NCI-H1930 (cell line): ENCODE data around the gene HDAC3.
A peak's percentile ranks its signal among the peaks of the same experiment; 100 is the strongest.

ENCODE experiments used
- DNase-seq, 2 experiments: peaks; one replicate each; lab custom pipeline; 2025; lab: John Stamatoyannopoulos, UW

HDAC3 gene

DNA sequence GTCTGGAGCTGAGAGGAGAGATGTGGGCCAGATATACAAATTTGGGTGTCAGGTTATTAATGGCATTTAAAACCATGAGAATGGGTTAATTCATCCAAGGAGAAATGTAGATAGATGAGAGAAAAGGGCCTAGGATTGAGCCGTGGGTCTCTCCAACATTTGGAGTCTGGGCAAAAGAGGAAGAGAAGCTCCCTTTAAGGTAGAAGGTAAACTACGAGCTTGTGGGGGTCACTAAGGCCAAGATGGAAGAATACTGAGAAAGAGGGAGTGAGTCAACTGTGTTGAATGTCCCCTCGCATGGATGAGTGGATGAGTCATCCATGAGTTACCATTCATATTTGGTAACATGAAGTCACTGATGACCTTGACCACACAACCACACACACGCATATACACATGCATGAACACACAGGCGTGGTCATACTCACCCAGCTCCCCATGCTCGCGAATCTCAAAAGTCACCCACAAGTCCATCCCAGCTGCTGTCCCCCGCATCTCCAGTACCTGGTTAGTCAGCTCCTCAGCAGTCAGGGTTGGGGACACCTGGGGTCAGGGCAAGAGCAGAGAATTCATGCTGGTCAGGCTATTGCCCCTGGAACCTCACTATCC is 21.4 kb upstream of the HDAC3 start:
- no peak for DNase-seq

DNA sequence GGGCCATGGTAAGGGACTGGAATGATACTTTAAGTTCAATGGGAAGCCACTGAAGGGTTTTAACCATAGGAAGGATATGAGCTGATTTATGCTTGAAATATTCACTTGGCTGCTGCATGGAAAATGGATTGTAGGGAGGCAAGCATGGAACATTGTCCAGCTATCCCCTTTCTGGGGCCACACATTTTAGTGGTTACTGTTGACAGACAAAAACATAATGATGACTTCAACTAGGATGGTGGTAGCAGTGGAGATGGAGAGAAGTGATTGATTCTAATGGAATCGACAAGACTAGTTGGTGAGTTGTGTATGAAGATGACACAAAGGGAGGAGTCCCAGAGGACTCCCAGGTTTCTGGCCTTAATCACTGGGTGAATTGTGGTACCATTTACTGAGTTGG is 20.8 kb upstream of the HDAC3 start:
- no peak for DNase-seq

DNA sequence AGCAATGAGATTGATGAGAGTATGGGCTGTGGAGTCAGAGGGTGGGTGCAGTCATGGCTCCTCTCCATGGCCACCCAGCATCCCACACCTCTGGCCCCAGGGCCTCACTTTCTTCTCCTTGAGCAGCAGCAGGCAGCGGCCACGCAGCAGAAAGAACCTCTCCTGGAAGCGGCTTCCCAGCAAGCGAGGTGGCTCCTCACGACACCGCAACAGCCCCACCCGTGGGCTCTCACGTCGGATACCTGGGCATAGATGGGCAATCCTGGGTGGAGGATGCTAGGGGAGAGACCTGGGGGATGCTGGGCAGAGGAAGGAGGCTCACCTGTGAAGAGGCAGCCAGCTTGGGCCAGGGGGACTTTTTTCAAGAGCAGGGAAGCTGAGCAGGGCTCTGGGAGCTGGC is 19.7 kb upstream of the HDAC3 start:
- DNase-seq, result no peak

- no peak for DNase-seq
Measured at GRCh38 chr5:141655020-141655419, 18.4 kb upstream of the HDAC3 start.

DNA sequence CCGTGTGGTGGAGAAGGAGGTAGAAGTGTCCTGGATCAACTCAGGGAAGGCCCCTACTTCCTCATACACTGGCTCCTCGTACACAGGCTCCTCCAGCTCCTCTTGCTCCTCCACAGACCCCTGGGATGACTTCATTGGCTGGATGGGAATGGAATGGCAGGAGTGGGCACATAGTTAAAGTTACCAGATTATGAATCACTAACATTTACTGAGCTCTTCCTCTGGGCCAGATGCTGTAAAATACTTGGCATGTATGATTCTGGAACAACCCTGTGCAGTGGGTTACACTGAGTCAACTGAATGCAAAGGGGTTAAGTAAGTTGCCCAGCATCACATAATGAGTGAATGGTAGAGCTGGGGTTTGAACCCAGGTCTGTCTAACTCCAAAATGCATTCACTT is 17.6 kb upstream of the HDAC3 start:
- no peak for DNase-seq

- no peak for DNase-seq
Measured at GRCh38 chr5:141651728-141652105, 15.1 kb upstream of the HDAC3 start.

GRCh38 chr5:141650851-141651727 is 14.4 kb upstream of the HDAC3 start, which contains the start of gene FCHSD1:
FCHSD1 (minus strand) TSS chr5:141651418; CDS start chr5:141651368, 50 bp downstream.
- DNase-seq, result peak; percentile 14 to 37

DNA sequence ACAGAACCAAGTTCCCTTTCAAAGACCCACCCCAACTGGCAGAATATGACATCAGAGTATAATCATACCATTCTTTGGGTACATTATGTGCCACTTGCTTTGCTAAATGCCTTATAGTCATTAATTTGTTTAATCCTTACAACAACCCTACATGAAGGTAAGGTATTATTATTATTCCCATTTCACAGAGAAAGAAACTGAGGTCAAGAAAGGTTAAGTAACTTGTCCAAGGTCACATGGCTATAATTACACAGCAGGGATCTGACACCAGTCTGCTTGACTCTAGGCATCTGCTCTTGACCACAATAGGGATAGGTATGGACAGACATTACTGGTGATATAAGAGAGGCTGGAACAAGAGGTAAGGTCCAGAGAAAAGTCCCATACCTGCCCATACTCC is 13.3 kb upstream of the HDAC3 start:
- DNase-seq, result no peak

DNA sequence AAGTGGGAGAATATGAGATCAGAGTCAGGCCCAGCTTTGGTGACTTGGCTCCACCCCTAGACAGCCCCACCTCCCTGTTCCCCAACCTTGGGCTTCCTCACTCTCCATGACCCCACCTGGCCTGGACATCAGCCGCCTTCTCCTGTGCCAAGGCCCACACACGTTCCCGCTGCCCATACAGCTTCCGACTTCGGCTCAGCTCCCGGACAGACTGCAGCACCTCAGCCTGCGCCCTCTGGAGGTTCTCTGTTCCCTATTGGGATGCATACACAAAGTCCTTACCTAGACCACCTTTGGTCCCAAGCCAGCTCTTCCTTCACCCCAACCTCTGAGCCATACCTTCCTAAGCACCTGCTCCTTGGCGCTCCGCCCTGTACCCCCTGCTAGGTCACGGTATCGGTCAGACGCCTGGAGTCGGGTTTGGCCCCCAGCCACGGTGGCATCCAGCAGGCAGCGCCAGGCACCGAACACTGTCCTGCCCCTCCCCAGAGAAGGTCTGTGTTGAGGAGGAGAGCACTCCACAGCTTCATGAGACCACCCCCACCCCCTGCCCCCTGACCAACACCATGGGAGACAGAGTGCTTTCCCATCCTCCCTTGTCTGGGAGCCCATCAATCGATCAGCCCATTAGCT is 12.5 kb upstream of the HDAC3 start:
- no peak for DNase-seq

DNA sequence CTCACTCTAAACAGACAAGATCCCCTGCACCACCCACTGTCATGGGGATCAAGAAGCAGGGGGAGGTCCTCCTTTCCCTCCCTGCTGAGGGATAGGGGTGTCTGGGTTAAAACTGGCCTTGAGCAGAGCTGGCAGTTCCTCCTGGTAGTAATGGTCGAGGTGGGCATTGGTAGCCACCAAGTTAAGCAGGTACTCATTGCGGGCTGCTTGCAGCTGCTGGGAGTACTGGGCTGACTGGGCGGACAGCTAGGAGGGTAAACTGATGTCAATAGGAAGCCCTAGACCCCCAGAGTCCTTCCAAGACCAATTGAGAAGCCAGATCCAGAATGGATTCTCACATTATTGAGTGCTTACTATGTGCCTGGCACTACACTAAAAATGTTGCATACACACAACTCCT is 11.2 kb upstream of the HDAC3 start:
- DNase-seq, result no peak

DNA sequence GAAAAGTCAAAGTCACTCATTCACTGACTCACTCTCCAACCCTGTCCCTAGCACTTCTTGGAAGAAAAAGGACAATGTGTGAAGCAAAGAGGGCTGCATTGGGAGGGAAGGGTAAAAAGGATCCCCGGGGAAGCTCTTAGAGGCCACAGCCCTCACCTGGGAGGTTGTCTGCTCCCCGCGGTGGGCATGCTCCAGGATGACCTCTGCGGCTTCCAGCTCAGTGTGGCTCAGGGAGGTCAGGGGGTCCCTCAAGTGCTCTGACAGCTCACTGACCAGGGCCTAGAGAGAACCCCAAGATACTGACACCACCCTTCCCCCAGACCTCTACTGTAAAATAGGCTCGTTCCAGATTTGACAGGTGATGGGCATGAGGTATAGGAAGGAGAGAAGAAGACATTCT is 10.6 kb upstream of the HDAC3 start:
- no peak for DNase-seq

DNA sequence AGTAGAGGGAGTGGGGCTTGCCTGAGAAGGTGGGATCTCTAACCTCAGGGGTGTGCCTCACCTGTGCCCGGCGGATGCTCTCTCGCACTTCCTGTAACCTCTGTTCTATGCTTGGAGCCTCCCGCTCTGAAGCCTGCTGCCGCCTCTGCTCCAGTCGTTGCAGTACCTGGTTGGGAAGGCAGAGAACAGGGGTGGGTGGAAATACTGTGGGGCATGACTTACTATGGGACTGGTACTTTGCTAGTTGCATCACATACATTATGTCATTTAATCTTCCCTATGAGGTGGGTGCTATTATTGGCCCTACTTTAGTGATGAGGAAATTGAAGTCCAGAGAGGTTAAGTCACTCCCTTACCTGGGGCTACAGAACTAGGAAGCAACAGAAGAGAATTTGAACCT is 9.4 kb upstream of the HDAC3 start:
- DNase-seq, result no peak

DNA sequence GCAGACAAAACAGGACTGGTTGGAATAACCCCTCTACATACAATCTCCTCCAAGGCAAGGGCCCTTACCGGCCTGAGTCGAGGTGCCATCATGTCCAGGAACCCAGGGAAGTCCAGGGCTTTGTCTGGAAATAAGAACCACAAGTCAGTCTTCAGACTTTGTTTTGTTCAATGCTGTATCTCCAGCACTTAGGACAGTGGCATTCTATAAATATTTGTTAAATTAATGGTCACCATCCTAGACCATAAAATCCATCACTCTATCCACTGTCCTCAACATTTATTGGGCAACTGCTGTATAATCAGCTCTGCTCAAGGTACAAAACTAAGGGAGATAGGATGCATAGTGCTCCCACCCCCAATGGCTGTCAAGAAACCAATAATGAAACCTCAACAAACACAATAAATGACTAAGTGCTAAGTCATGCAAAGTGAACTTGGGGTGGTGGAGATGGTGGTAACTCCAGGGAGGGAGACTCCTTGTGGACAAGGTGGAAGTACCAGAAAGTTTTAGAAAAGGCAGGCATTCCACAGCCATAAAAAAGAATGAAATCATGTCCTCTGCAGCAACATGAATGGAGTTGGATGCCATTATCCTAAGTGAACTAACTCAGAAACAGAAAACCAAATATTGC is 5.1 kb upstream of the HDAC3 start:
- DNase-seq, result no peak

GRCh38 chr5:141640698-141641097 is 4.0 kb upstream of the HDAC3 start:
- no peak for DNase-seq

DNA sequence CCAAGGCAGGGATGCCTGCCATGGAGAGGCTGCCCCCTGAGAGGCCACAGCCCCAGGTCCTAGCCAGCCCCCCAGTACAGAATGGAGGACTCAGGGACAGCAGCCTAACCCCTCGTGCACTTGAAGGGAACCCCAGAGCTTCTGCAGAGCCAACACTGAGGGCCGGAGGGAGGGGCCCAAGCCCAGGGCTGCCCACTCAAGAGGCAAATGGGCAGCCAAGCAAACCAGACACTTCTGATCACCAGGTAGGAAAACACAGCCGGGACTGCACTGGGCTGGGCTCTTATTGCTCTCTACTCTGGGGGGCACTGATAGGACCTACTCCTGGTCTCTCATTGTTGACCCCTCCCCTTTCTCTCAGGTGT is 3.4 kb upstream of the HDAC3 start:
- DNase-seq, result no peak

DNA sequence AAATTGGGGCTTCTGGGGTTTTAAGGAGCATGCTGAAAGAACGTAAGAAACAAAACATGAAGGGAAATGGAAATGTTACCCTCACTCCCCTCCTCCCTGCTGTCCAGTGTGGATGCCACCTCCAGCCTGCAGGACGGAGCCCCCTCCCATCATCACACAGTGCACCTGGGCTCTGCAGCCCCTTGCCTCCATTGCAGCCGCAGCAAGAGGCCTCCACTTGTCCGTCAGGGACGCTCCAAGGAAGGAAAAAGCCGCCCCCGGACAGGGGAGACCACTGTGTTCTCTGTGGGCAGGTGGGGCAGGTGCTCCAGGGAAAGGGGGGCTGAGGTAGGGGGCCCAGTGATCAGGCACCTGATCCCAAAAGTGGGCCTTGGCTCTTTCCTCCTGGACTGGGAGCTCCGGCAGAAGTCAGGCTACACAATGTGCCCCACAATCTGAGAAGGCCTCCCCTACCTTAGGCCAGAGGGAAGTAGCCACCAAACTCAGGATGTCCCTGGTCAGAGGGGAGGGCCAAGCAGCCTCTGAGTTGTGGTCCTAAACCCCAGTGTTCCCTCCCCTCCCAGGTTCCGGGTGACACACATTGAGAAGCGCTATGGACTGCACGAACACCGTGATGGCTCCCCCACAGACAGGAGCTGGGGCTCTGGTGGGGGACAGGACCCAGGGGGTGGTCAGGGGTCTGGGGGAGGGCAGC is 2.9 kb upstream of the HDAC3 start:
- DNase-seq, result no peak

DNA sequence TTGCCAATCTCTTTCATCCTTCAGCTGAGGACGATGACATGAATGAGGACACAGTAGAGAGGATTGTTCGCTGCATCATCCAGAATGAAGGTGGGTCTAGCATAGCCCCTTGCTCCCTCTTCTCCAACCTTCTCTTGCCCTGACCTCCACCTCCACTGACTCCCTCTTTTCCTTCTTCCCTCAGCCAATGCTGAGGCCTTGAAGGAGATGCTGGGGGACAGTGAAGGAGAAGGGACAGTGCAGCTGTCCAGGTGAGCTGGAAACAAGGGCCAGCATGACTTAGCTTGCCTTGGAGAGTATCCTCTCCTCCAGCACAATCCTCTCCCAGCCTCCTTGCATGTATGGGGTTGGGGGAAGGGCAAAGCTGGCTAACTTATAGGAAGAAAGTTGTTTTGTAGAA is 2.1 kb upstream of the HDAC3 start:
- DNase-seq, result no peak

DNA sequence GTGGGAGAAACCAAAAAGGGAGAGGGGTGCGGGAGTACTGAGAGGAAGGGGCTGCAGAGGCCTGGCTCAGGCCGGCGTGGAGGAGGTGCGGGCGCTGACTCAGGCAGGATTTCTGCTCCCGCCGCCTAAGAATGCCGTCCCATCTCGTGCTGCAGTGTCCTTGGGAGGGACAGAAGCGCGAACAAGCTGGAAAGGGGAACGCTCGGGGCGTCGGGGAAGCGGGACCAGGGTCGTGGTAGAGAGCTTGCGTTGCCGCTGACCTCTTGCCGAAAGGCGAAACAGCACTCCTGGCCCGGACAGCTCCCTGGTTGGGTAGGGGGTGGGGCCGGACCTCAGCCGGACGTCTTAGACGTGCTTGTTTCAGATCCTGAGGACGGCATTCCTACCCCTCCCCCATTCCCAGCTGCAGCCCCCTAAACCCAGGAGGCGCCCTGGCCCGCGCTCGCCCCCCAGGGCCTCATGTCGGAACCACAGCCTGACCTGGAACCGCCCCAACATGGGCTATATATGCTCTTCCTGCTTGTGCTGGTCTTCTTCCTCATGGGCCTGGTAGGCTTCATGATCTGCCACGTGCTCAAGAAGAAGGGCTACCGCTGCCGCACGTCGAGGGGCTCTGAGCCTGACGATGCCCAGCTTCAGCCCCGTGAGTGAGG is 1.2 kb upstream of the HDAC3 start:
- DNase-seq, result no peak

DNA sequence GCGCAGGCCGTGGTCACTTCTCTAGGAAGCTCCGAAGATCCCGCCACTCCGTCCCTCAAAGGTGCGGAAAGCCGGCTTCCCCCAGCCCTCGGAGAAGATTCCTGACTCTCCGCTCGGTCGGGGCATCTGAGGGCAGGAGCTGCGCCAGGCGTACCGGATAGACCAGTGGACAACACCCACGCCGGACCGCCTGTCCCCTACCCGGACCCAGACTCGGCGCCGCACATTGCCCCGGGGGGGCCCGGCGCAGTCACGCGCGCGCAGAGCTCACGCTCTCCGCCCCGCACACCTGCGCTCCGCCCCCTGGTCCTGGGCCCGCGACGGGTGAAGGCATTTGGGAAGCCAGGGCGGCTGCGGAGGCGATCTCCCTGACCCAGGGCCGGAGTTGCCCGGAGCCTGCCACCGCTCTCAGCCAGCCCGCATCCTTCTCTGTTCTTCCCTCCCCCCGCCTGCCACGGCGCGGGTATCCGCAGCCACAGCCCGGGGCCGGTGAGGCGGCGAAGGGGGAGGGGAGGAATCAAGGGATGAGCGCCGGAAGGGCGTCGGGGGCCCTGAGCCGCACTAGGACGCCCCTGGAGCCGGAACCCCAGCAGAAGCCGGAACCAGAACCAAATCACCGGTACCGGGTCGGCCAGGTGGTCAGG is 596 bp upstream of the HDAC3 start:
- no peak for DNase-seq

DNA sequence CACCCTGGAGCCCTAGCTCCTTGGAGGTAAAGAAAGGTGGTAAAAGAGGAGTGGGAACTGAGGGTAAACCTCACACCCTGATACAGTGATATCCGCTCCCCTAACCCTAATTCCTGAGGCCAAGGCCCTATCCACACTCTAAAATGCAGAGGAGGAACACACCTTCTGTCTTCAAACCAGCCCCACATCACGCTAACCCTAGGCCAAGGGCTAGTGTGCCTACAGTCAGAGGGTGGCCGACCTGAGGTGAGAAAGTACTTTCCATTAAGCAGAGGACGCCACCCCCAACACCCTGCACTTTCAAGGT is 590 bp downstream of the HDAC3 start:
- no peak for DNase-seq

DNA sequence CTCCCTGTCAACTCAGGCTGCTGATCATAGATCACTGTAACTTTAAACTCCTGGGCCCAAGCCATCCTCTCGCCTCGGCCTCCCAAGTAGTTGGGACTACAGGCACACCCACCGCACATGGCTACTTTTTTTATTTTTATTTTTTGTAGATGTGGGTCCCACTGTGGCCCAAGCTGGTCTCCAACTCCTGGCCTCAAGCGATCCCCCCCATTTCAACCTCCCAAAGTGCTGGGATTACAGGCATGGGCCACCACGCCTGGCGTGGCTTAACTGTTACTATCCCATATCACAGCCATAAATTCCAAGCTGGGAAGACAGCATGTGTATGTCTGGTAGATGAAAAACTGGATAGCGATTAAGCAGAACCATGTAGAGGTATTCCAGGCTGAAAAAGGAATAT is 1.0 kb downstream of the HDAC3 start:
- DNase-seq, result no peak
